Measurements from ENCODE around the gene GSTM5.
"Not testable (repeated sequence)": the region's sequence is repeated elsewhere in the genome, so short reads cannot be mapped to it uniquely, and the experiment has no call there.

The GSTM5 gene

DNA sequence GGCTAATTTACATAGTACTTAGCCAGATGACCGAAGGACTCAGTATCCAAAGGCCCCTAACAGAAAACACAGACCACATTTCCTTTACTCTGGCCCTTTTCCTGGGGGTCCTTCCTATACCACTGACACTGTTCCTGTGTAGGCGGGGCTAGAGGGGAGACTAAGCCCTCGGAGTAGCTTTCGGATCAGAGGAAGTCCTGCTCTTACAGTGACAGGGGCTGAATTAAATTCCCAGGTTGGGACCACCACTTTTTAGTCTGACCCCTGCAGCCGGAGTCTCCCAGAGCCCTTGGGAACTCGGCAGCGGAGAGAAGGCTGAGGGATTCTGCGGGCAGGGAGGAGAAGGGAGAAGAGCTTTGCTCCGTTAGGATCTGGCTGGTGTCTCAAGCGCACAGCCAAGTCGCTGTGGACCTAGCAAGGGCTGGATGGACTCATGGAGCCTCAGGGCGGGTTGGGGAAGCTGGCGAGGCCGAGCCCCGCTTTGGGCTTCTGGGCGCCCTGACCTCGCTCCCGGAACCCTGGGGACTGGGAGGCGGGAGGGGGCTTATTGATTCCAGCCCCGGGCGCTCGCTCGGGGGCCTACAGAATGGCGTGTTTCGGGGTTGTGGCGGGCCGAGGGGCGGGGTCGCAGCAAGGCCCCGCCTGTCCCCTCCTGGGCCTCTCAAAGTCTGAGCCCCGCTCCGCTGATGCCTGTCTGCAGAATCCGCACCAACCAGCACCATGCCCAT, at the start of gene GSTM5:
Gene GSTM5, plus strand, starts transcription at position 659 of the 728 bp plus-strand sequence. Its CDS starts 62 bp downstream, at position 721.
- DNase-seq (ENCODE audit: insufficient read length, low spot score); FAIRE-seq: not testable (repeated sequence)

DNA sequence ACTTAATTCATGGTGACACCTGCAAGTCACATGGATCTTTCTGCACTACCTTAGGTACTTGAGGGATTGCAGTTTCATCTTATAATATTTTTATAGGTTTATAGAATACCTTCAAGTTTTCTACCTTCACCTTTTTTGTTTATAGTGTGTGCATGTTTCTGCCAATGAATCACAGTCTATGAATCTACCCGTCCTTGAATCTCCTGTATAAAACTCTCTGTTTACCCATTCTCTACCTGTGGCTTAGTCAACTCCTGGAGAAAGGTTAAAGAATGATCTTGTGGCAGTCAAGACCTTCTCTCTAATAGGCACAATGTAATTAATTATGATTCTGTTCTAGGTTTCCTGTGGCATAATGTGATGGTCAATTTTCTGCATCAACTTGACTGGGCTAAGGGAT, 47.4 kb upstream of the GSTM5 start:
- no peak for DNase-seq (ENCODE audit: insufficient read length, low spot score)
- FAIRE-seq = no peak

DNA sequence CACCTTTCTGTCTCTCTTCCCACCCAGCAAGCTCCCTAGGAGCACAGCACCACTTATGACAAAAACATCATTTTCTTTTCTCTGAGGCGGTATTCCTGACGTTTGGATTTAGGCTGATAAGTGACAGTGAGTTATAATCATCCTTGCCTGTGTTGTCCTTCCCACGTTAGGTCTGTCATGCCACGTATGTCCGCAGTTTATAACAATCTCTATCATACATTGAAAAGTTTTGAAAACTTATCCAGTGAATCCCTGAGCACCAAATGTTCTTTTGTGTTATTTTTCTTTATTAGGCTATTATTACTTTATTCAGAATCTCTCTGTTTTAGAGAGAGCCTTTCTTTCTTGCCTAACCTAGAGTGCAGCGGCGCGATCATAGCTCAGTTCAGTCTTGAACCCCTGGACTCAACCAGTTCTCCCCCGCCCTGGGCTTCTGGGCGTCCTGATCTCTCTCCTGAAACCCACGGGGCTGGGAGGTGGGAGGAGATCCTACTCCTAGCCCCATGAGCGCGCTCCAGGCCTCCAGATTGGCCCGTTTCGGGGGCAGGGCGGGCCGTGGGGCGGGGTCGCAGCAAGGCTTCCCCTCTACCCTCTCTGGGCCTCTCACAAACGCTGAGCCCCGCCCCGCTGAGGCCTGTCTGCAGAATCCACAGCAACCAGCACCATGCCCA, 44.5 kb upstream of the GSTM5 start, which contains the start of gene GSTM2:
Gene GSTM2, plus strand, starts transcription at position 606 of the 671 bp plus-strand sequence. Its CDS starts 59 bp downstream, at position 665.
- FAIRE-seq (no peak), DNase-seq (ENCODE audit: insufficient read length, low spot score) (peak; percentile 65)

DNA sequence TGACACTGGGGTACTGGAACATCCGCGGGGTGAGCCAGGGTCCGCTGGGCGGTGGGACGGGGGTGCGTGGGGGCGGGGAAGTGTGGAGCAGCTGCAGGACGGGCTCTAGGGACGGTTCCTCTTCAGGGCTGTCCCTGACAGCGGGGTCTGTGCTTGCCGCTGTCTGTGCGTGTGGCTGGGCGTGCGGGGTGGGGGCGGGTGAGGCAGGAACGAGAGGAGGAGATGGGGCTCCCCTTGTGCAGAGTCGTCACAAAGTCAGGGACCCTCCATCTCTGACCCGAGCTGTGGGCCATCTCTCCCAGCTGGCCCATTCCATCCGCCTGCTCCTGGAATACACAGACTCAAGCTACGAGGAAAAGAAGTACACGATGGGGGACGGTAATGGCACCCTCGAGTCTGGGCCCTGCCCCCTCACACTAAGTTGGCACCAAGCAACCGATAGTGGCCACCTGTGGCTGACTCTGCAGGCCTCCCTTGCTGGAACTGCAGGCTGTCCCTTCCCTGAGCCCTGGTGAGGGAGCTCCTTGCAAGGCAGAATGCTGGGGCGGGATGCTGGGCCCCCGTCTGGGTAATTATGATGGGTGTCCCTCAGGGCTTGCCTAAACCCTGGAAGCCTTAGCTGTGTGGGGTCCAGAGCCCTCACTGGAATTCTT, 43.8 kb upstream of the GSTM5 start:
- FAIRE-seq (no peak), DNase-seq (ENCODE audit: insufficient read length, low spot score) (no peak)

GRCh38 chr1:109669246-109669948, 42.7 kb upstream of the GSTM5 start:
- FAIRE-seq (no peak), DNase-seq (ENCODE audit: insufficient read length, low spot score) (no peak)

GRCh38 chr1:109669949-109670302, 42.1 kb upstream of the GSTM5 start:
- DNase-seq (ENCODE audit: insufficient read length, low spot score); FAIRE-seq: not testable (repeated sequence)

DNA sequence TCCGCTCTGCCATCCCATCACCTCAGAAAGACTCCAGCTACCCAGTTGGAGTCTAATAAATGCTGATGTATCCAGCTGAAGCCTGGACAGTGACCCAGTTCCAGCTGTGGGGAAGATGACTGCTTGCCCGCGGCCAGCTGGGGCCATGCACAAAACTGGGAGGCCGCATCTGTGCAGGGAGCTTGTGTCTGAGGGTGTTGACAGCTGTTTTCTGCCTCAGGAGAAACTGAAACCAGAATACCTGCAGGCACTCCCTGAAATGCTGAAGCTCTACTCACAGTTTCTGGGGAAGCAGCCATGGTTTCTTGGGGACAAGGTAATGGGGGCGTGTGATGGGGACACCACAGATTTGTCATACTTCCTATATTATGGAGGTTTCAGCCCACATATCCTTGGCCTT, 41.0 kb upstream of the GSTM5 start:
- DNase-seq (ENCODE audit: insufficient read length, low spot score) = no peak
- FAIRE-seq = no peak

GRCh38 chr1:109673861-109674260, 38.2 kb upstream of the GSTM5 start:
- DNase-seq (ENCODE audit: insufficient read length, low spot score); FAIRE-seq: not testable (repeated sequence)

- not testable (repeated sequence) for DNase-seq (ENCODE audit: insufficient read length, low spot score); FAIRE-seq
These were observed 35.2 kb upstream of the GSTM5 start for GRCh38 chr1:109676683-109677381.

GRCh38 chr1:109677459-109677858, 34.6 kb upstream of the GSTM5 start:
- FAIRE-seq (no peak), DNase-seq (ENCODE audit: insufficient read length, low spot score) (no peak)

DNA sequence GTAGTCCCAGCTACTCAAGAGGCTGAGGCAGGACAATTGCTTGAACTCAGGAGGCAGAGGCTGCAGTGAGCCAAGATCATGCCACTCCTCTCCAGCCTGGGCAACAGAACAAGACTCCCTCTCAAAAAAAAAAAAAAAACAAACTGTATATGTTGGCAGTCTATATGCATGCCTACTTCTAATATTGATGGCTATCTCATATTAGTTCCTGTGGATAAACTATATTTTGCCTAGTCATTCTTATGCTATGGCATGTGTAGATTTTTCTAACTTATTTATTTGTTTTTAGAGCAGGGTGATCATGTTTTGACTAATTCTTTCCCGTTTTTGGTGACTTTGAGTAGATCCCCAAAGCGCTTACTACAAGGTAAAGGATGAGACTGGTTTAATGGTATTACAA, 33.4 kb upstream of the GSTM5 start:
- not testable (repeated sequence) for FAIRE-seq; DNase-seq (ENCODE audit: insufficient read length, low spot score)

GRCh38 chr1:109684777-109685176, 27.3 kb upstream of the GSTM5 start:
- not testable (repeated sequence) for DNase-seq (ENCODE audit: insufficient read length, low spot score); FAIRE-seq

DNA sequence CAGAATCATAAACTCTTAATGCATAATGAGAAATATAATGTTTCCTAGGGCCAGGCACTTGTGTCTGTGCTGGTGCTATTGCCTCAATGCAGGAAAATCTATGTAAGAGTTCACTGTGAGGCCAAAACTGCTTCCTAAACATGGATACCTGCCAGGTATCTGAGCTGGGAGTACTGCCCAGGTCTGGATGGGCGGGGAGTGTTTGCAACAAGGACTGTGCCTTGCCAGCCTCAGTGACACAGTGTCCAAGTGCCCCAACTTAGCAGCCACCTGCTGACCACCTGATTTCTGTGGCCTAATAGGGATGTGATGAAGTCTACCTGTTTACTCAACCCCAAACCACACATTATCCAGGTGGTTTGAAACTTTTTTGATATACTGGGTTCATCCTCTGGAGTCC, 26.7 kb upstream of the GSTM5 start:
- not testable (repeated sequence) for DNase-seq (ENCODE audit: insufficient read length, low spot score); FAIRE-seq

- not testable (repeated sequence) for FAIRE-seq; DNase-seq (ENCODE audit: insufficient read length, low spot score)
These were observed 26.2 kb upstream of the GSTM5 start for GRCh38 chr1:109685890-109686289.

- not testable (repeated sequence) for DNase-seq (ENCODE audit: insufficient read length, low spot score); FAIRE-seq
These were observed 24.9 kb upstream of the GSTM5 start for GRCh38 chr1:109687109-109687508.

DNA sequence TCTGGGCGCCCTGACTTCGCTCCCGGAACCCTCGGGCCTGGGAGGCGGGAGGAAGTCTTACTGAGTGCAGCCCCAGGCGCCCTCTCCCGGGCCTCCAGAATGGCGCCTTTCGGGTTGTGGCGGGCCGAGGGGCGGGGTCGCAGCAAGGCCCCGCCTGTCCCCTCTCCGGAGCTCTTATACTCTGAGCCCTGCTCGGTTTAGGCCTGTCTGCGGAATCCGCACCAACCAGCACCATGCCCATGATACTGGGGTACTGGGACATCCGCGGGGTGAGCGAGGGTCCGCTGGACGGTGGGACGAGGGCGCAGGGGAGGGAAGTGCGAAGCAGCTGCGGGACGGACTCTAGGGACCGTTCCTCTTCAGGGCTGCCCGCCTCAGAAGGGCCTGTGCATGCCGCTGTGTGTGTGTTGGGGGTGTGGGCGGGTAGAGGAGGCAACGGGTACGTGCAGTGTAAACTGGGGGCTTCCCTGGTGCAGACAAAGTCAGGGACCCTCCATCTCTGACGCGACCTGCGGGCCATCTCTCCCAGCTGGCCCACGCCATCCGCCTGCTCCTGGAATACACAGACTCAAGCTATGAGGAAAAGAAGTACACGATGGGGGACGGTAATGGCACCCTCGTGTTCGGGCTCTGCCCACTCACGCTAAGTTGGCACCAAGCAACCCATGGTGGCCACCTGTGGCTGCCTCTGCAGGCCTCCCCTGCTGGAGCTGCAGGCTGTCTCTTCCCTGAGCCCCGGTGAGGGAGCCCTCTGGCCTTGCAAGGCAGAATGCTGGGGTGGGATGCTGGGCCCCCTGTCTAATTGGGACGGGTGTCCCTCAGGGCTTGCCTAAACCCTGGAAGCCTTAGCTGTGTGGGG, 24.2 kb upstream of the GSTM5 start, which contains the start of gene GSTM1:
Gene GSTM1, plus strand, starts transcription at position 177 of the 859 bp plus-strand sequence. Its CDS starts 57 bp downstream, at position 234.
- FAIRE-seq (peak; percentile 95), DNase-seq (ENCODE audit: insufficient read length, low spot score) (peak; percentile 72)

DNA sequence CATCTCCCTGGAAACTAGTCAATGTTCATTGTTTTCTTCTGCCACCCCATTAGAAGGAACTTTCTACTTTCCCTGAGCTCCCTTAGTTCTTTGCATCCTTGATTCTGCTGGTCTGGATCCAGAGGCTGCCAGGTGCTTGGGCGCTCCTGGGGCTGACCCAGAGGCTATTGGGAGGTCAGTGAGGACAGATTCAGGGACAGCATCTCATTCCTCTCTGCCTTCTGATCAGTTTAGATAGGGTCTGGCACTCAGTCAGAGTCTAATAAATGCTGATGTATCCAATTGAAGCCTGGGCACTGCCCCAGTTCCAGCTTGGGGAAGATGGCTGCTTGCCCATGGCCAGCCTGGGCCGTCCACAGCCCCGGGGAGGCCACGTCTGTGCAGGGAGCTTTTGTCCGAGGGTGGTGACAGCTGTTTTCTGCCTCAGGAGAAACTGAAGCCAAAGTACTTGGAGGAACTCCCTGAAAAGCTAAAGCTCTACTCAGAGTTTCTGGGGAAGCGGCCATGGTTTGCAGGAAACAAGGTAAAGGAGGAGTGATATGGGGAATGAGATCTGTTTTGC, 22.1 kb upstream of the GSTM5 start:
- FAIRE-seq (no peak), DNase-seq (ENCODE audit: insufficient read length, low spot score) (no peak)

DNA sequence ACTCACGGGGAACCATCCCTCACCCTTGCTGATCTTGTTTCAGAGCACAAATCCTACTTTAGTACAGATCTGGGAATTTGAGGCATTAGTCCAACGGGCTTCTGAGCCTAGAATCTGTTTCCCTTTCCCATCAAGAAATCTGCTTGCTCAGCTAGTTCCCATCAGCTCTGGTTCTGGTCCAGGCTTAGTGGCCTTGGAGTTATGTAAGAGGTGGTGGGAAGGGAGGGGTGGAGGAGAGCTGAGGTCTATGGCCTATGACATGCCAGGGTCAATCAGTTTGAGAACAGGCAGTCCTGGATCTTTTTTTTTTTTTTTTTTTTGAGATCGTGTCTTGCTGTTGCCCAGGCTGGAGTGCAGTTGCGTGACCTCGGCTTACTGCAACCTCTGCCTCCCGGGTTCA, 20.3 kb upstream of the GSTM5 start:
- FAIRE-seq (no peak), DNase-seq (ENCODE audit: insufficient read length, low spot score) (no peak)

DNA sequence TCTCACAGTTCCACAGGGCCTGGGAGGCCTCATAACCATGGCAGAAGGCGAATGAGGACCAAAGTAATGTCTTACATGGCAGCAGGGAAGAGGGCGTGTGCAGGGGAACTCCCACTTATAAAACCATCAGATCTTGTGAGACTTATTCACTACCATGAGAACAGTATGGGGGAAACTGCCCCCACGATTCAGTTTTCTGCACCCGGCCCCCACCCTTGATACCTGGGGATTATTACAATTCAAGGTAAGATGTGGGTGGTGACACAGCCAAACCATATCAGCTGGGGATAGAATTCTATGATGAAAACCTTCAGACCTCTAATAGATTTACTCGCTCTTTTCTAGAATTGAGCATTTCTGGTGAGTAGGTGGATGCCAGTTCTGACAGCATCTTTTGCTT, 17.7 kb upstream of the GSTM5 start:
- not testable (repeated sequence) for DNase-seq (ENCODE audit: insufficient read length, low spot score); FAIRE-seq
